Prostate gland (tissue), 2 donors: ENCODE data around the gene S100A6. TPM values are rescaled to one million over a fixed set of nuclear protein-coding genes. Genes with fewer than 3 reads are reported as not detected.
A peak's percentile ranks its signal among the peaks of the same experiment; 100 is the strongest.

Experiments
- DNase-seq: peaks from one replicate; pipeline ENCODE4 v3.0.0-alpha.2; 2019; ENCODE audit warnings: low spot score
- H3K27ac ChIP-seq, 2 donors: fragments of 200-600 bp; sonication (generic); 2 replicates each; pipeline ENCODE4 v1.5.1; 2017 to 2019
- H3K27me3 ChIP-seq: fragments of 200-600 bp; sonication (generic); replicated peaks from 2 replicates; pipeline ENCODE4 v1.5.1; 2019; ENCODE audit not compliant: insufficient read depth
- H3K36me3 ChIP-seq, 2 donors: fragments of 200-600 bp; sonication (generic); 1 replicate in 1 of 2; 2 replicates in 1 of 2; pipeline versions ENCODE4 v1.5.1 to v1.8.1; 2017 to 2019
- H3K4me1 ChIP-seq: fragments of 200-600 bp; sonication (generic); replicated peaks from 2 replicates; pipeline ENCODE4 v1.5.1; 2019
- H3K4me3 ChIP-seq, 2 donors: fragments of 200-600 bp; sonication (generic); 2 replicates each; pipeline ENCODE4 v1.5.1; 2017 to 2019
- H3K9me3 ChIP-seq: fragments of 200-600 bp; sonication (generic); 2 replicates; pipeline ENCODE4 v1.5.1; 2017
- CTCF ChIP-seq, 4 experiments: fragments of 200-600 bp in 2 of 4; fragments of 450-650 bp in 2 of 4; sonication (generic) in 2 of 4; IDR thresholded peaks; 1 replicate in 3 of 4; 2 replicates in 1 of 4; pipeline ENCODE4 v1.5.1; 2016 to 2019; ENCODE audit warnings: antibody characterized with exemption in 4 of 4, mild to moderate bottlenecking in 2 of 4, moderate library complexity in 2 of 4
- POLR2A ChIP-seq: fragments of 450-650 bp; IDR thresholded peaks from one replicate; pipeline ENCODE4 v1.6.1; 2016; ENCODE audit warnings: antibody characterized with exemption, mild to moderate bottlenecking
- POLR2AphosphoS5 ChIP-seq: sonication (generic); formaldehyde crosslinking; IDR thresholded peaks from one replicate; pipeline ENCODE4 v1.6.1; 2017; ENCODE audit warnings: antibody characterized with exemption
- WGBS: methylation state at CpG from one replicate; pipeline ENCODE4 v1.1.5; 2018; 5-methylcytosine and 5-hydroxymethylcytosine counted together
- intact Hi-C: fragments of 100-400 bp; cut with DNase I; formaldehyde crosslinking; loops from one replicate; pipeline ENCODE4 v1.14.2; 2022
- total RNA-seq, 2 donors: library from RNA; depleted of rRNA; stranded (reverse); fragments of >200 nt; gene quantifications; one replicate each; pipeline ENCODE4 v1.1.0, GENCODE V29; 2016

The S100A6 gene
- total RNA-seq, 2 donors from 2014 or later: 184 to 279 TPM

GRCh38 chr1:153490272-153491051 is 45.3 kb downstream of the S100A6 start:
- no peak overlapping the region for H3K4me3 ChIP-seq
- TF ChIP-seq CTCF (IDR thresholded peaks at IDR 0.05) (no peak), POLR2AphosphoS5 (peak; percentile 87), POLR2A (no peak)
- peak; percentile 90 for DNase-seq
- intact Hi-C loops: no loop called here
- no peaks in the 10 kb centered on the region for H3K36me3 ChIP-seq
- H3K27me3 ChIP-seq: no peaks in the 10 kb centered on the region
- H3K27ac ChIP-seq: peak overlapping the region; percentile 10 to 41
- no peaks in the 10 kb centered on the region for H3K9me3 ChIP-seq
- 20% methylated on average over 12 of the region's 12 CpGs for WGBS
- no peaks in the 10 kb centered on the region for H3K4me1 ChIP-seq

DNA sequence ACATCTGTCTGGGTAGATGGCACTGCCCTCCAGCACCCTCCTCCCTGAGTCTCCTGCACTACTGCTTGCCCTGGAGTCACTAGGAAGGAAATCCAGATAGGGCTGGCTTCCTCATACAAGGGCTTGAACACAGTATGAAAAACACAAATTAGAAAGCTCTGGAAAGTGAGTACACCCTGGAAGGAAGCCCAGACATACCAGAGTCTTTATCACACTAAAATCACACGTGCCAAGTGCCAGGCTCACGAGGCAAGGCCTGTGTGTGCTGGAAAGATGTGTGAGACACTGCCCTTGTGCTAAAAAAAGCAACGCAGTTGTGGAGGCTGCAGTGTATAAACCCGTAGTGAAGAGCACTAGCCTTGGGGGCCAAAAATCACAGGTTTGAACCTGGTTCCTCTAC is 47.1 kb downstream of the S100A6 start:
- Histone ChIP-seq H3K27me3 (peaks cover 2% of the 10 kb centered on the region), H3K36me3 (no peaks in the 10 kb centered on the region), H3K9me3 (no peaks in the 10 kb centered on the region), H3K27ac (no peak overlapping the region), H3K4me3 (no peak overlapping the region), H3K4me1 (no peaks in the 10 kb centered on the region)
- TF ChIP-seq POLR2AphosphoS5 (no peak), POLR2A (no peak), CTCF (IDR thresholded peaks at IDR 0.05) (no peak)
- WGBS: 21% methylated on average over 4 of the region's 4 CpGs
- DNase-seq: no peak
- intact Hi-C loops: no loop called here

GRCh38 chr1:153487707-153488106 is 48.1 kb downstream of the S100A6 start:
- Histone ChIP-seq H3K27me3 (peaks cover 2% of the 10 kb centered on the region), H3K36me3 (no peaks in the 10 kb centered on the region), H3K4me3 (no peak overlapping the region), H3K4me1 (no peaks in the 10 kb centered on the region), H3K27ac (no peak overlapping the region), H3K9me3 (no peaks in the 10 kb centered on the region)
- 95% methylated on average over 2 of the region's 2 CpGs for WGBS
- DNase-seq: no peak
- TF ChIP-seq POLR2A: no peak
- no peak for TF ChIP-seq CTCF (IDR thresholded peaks at IDR 0.05)
- no peak for TF ChIP-seq POLR2AphosphoS5
- intact Hi-C loops: no loop called here

DNA sequence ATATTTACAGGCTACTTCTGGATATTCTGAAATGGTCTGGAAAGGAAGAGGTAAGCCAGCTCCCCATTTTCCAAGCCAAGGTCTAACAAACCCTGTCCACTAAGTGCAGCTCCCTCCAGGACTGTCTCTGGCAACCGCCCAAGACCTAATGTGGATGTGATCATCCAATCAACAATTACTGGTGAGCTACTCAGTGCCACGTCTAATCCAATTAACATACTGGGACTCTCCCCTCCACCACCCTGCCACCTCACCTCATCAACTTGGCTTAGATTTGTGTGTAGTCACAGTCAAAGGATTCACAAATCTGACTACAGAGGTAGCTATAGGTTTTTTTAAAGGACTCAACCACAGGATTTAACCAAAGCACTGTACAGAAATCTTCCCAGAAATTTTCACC is 49.9 kb downstream of the S100A6 start:
- peaks cover 2% of the 10 kb centered on the region for H3K27me3 ChIP-seq
- no peak for TF ChIP-seq CTCF (IDR thresholded peaks at IDR 0.05)
- TF ChIP-seq POLR2AphosphoS5: no peak
- no peak for TF ChIP-seq POLR2A
- H3K27ac ChIP-seq: no peak overlapping the region
- no peaks in the 10 kb centered on the region for H3K4me1 ChIP-seq
- DNase-seq: no peak
- intact Hi-C loops: no loop called here
- H3K4me3 ChIP-seq: no peak overlapping the region
- no peaks in the 10 kb centered on the region for H3K36me3 ChIP-seq
- no peaks in the 10 kb centered on the region for H3K9me3 ChIP-seq
- 66% methylated on average over 2 of the region's 2 CpGs for WGBS

Other genes with a start within 250 kb of the S100A6 start
- gene PGLYRP3, start 223.0 kb downstream of the S100A6 start, total RNA-seq: not detected
- gene PGLYRP4, start 187.2 kb downstream of the S100A6 start, total RNA-seq: not detected
- 10 to 100 TPM; 25.6 to 45.2 TPM for gene S100A9, start 178.1 kb downstream of the S100A6 start, total RNA-seq
- not detected for gene S100A12, start 160.4 kb downstream of the S100A6 start, total RNA-seq
- 1 to 10 TPM; 1.5 to 5.6 TPM for gene S100A8, start 144.9 kb downstream of the S100A6 start, total RNA-seq
- gene S100A7A, start 119.5 kb downstream of the S100A6 start, total RNA-seq: not detected
- not detected for gene S100A7, start 75.3 kb downstream of the S100A6 start, total RNA-seq
- not detected for gene S100A5, start 4.9 kb upstream of the S100A6 start, total RNA-seq
- gene S100A4, start 9.8 kb upstream of the S100A6 start, total RNA-seq: 10 to 100 TPM; 56.3 to 71.3 TPM
- under 1 TPM in 1 of 2 donors, not detected in 1; 0.46 TPM for gene S100A3, start 13.3 kb upstream of the S100A6 start, total RNA-seq
- gene S100A2, start 29.9 kb upstream of the S100A6 start, total RNA-seq: 10 to 100 TPM; 14.1 to 22.6 TPM
- 100 to 1,000 TPM in 1 of 2 donors, 10 to 100 TPM in 1; 78.4 to 165 TPM for gene S100A16, start 77.1 kb upstream of the S100A6 start, total RNA-seq
- 10 to 100 TPM; 13.5 to 25.0 TPM for gene S100A14, start 80.3 kb upstream of the S100A6 start, total RNA-seq
- 10 to 100 TPM; 53.3 to 96.5 TPM for gene S100A13, start 91.5 kb upstream of the S100A6 start, total RNA-seq
- gene S100A1, start 92.4 kb upstream of the S100A6 start, total RNA-seq: 10 to 100 TPM in 1 of 2 donors, 1 to 10 TPM in 1; 9.1 to 10.7 TPM
- gene CHTOP, start 98.1 kb upstream of the S100A6 start, total RNA-seq: 10 to 100 TPM; 60.6 to 74.4 TPM
- gene SNAPIN, start 122.7 kb upstream of the S100A6 start, total RNA-seq: 10 to 100 TPM; 64.9 to 73.0 TPM
- 100 to 1,000 TPM; 116 to 122 TPM for gene ILF2, start 135.0 kb upstream of the S100A6 start, total RNA-seq
- gene NPR1, start 142.7 kb upstream of the S100A6 start, total RNA-seq: 1 to 10 TPM; 2.9 to 6.0 TPM
- gene INTS3, start 192.1 kb upstream of the S100A6 start, total RNA-seq: 10 to 100 TPM; 26.1 to 70.0 TPM
- 10 to 100 TPM; 27.4 to 30.9 TPM for gene SLC27A3, start 239.4 kb upstream of the S100A6 start, total RNA-seq